ENCODE data around the gene SDHC. TPM values are rescaled to one million over a fixed set of nuclear protein-coding genes. Genes with fewer than 3 reads are reported as not detected.

SDHC gene
- total and polyA plus RNA-seq, 2 of the 8 experiments (the other 6 are each of a cell fraction or from before 2014, with no cell fraction given), result 224 to 305 TPM

- no peak for TF ChIP-seq CHD7 (IDR thresholded peaks at IDR 0.05; ENCODE audit: insufficient replicate concordance, low read length)
- peak; percentile 48; the same call in 1 of the 2 replicates for TF ChIP-seq TAF1 (IDR thresholded peaks at IDR 0.05; ENCODE audit: low read depth, low read length)
- TF ChIP-seq FOSL1 (IDR thresholded peaks at IDR 0.05; ENCODE audit: insufficient read depth, low read depth, low read length), result no peak
- no peak for TF ChIP-seq SRF (IDR thresholded peaks at IDR 0.05; ENCODE audit: low read depth, low read length)
- TF ChIP-seq HDAC6 (IDR thresholded peaks at IDR 0.05; ENCODE audit: low read depth, low read length), result no peak
- peak; percentile 41; the same call in 1 of the 2 replicates for TF ChIP-seq POLR2AphosphoS5 (IDR thresholded peaks at IDR 0.05; ENCODE audit: low read depth, low read length)
- no peak for TF ChIP-seq CEBPB (IDR thresholded peaks at IDR 0.05; ENCODE audit: low read depth, low read length)
- no peak for TF ChIP-seq NANOG (IDR thresholded peaks at IDR 0.05; ENCODE audit: insufficient read depth, low read depth, low read length, poor library complexity, severe bottlenecking)
- TF ChIP-seq HDAC2 (IDR thresholded peaks at IDR 0.05; ENCODE audit: borderline replicate concordance in 1 of 2, low read depth in 2 of 2, low read length in 2 of 2), result no peak; a peak in 1 of 4 replicates
- TF ChIP-seq SUZ12 (IDR thresholded peaks at IDR 0.05; ENCODE audit: low read length), result no peak
- TF ChIP-seq SIRT6 (IDR thresholded peaks at IDR 0.05; ENCODE audit: low read length), result no peak
These were observed 8.2 kb upstream of the SDHC start (continued) for GRCh38 chr1:161305867-161306519.

All from H1 (cell line).